Ovary (tissue), 10 donors: Measurements from ENCODE around the gene LIX1. TPM values are rescaled to one million over a fixed set of nuclear protein-coding genes. Genes with fewer than 3 reads are reported as not detected.
"Not testable (repeated sequence)": the region's sequence is repeated elsewhere in the genome, so short reads cannot be mapped to it uniquely, and the experiment has no call there.

Experiments
- DNase-seq, 5 donors: peaks; one replicate each; pipeline ENCODE4 v3.0.0-alpha.2; 2019 to 2020
- H3K27ac ChIP-seq, 2 donors: fragments of 200-600 bp; one replicate each; pipeline versions ENCODE4 v1.5.1 to v1.8.0; 2019 to 2022
- H3K27me3 ChIP-seq: fragments of 200-600 bp; one replicate; pipeline ENCODE4 v1.8.0; 2022
- H3K36me3 ChIP-seq: fragments of 200-600 bp; sonication (generic); one replicate; pipeline ENCODE4 v1.5.1; 2019
- H3K4me1 ChIP-seq: one replicate; pipeline ENCODE4 v1.8.1; 2013; ENCODE audit warnings: mild to moderate bottlenecking, moderate library complexity; ENCODE audit not compliant: insufficient read depth
- H3K4me3 ChIP-seq: fragments of 200-600 bp; sonication (generic); one replicate; pipeline ENCODE4 v1.5.1; 2017
- H3K9me3 ChIP-seq, 2 donors: fragments of 200-600 bp in 1 of 2; sonication (generic) in 1 of 2; one replicate each; pipeline versions ENCODE4 v1.5.1 to v1.8.1; 2013 to 2019; ENCODE audit warnings: mild to moderate bottlenecking in 1 of 2, moderate library complexity in 1 of 2
- EP300 ChIP-seq: sonication (generic); formaldehyde crosslinking; IDR thresholded peaks from one replicate; pipeline ENCODE4 v1.6.1; 2017; ENCODE audit warnings: antibody characterized with exemption
- POLR2A ChIP-seq: fragments of 450-650 bp; IDR thresholded peaks from one replicate; pipeline ENCODE4 v1.6.1; 2017; ENCODE audit warnings: antibody characterized with exemption, mild to moderate bottlenecking, moderate library complexity
- WGBS, 3 donors: extraction: QIAGEN DNeasy Blood & Tissue Kit in 1 of 3; methylation state at CpG; one replicate each; pipeline versions ENCODE4 v1.1.5 to v1.1.7; 2013 to 2017; 5-methylcytosine and 5-hydroxymethylcytosine counted together
- intact Hi-C, 4 donors: fragments of 100-400 bp; cut with DNase I; formaldehyde crosslinking; loops; one replicate each; pipeline versions ENCODE4 v1.11.0 to v1.15.1; 2022 to 2023
- long read RNA-seq, 3 donors: library from polyadenylated mRNA in 2 of 3; unstranded in 2 of 3; transcript quantifications; one replicate each; pipeline ENCODE4 v2.0.0 and lab custom pipeline, GENCODE V29; 2021 to 2026
- polyA plus RNA-seq, 2 donors: library from polyadenylated mRNA; stranded (reverse); fragments of 200-250 nt in 1 of 2; fragments of 350-450 nt in 1 of 2; fragmentation: Illumina TruSeq in 1 of 2; extraction: RNeasy Lipid Tissue Mini Kit (QIAGEN cat#74804) in 1 of 2; gene quantifications; one replicate each; pipeline ENCODE4 v1.2.3, GENCODE V29; 2013 to 2014
- total RNA-seq, 7 donors: library from RNA; depleted of rRNA in 2 of 7; stranded (reverse); fragments of >200 nt in 2 of 7; fragmentation: NEBNext Ultra II Directional in 3 of 7; extraction: Animal tissue kit (Norgen Biotek cat#: 25700) in 3 of 7; gene quantifications; one replicate each; pipeline versions ENCODE4 v1.1.0 to v1.2.4, GENCODE V29; 2016 to 2023
- TF ChIP-seq, protein P1 (sequence below), 3 donors: fragments of 450-650 bp in 2 of 3; fragments of 200-600 bp in 1 of 3; IDR thresholded peaks; one replicate each; pipeline versions ENCODE4 v1.5.1 to v1.8.0; 2016 to 2022; ENCODE audit warnings: antibody characterized with exemption in 3 of 3, mild to moderate bottlenecking in 1 of 3
- donor health status: DM: no; HTN: no; CAD: no; lungs with moderate emphysema.
- donor health status: DM: no; HTN: no; CAD: no.
- donor health status: Bipolar disorder and iron deficiency.
- donor health status: DM: yes; HTN: yes; CAD: no.
- donor health status: DM: no; HTN: no; CAD: no.
- donor health status: DM: yes; HTN: yes; CAD: no.

The LIX1 gene
- total RNA-seq (under 1 TPM in 2 of 7 donors, not detected in 5; 0.12 to 0.20 TPM), polyA plus RNA-seq (not detected)
- long read RNA-seq, donor 1 = 0 reads
- long read RNA-seq, donor 2, full-length matches to known transcripts = 1 of 1 reads
- long read RNA-seq, donor 2, partial matches to known transcripts = 0 of 1 reads
- long read RNA-seq, donor 2, other reads (novel, unspliced or antisense) = 0 of 1 reads
- long read RNA-seq, donor 3 = 0 reads

- intact Hi-C loops = no loop called here
- TF ChIP-seq, protein P1, sequence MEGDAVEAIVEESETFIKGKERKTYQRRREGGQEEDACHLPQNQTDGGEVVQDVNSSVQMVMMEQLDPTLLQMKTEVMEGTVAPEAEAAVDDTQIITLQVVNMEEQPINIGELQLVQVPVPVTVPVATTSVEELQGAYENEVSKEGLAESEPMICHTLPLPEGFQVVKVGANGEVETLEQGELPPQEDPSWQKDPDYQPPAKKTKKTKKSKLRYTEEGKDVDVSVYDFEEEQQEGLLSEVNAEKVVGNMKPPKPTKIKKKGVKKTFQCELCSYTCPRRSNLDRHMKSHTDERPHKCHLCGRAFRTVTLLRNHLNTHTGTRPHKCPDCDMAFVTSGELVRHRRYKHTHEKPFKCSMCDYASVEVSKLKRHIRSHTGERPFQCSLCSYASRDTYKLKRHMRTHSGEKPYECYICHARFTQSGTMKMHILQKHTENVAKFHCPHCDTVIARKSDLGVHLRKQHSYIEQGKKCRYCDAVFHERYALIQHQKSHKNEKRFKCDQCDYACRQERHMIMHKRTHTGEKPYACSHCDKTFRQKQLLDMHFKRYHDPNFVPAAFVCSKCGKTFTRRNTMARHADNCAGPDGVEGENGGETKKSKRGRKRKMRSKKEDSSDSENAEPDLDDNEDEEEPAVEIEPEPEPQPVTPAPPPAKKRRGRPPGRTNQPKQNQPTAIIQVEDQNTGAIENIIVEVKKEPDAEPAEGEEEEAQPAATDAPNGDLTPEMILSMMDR (IDR thresholded peaks at IDR 0.05) = no peak
- TF ChIP-seq EP300 (no peak), POLR2A (no peak)
- no peaks in the 10 kb centered on the region for H3K27me3 ChIP-seq
- no peak within 1 kb of the TSS for H3K27ac ChIP-seq
- no peaks in the 10 kb centered on the region for H3K9me3 ChIP-seq
- no peak for DNase-seq
- H3K4me1 ChIP-seq = no peaks in the 10 kb centered on the region
- H3K4me3 ChIP-seq = no peak within 1 kb of the TSS
- 37 to 41% (median 41%) methylated on average over 6 of the region's 6 CpGs for whole genome bisulfite sequencing, 3 donors
- no peaks in the 10 kb centered on the region for H3K36me3 ChIP-seq
These were observed at the start of gene LIX1 for GRCh38 chr5:97142521-97143254. Gene LIX1, minus strand, starts transcription at chr5:97142611. Its CDS starts 35 bp downstream, at chr5:97142576.

- no peaks in the 10 kb centered on the region for H3K27me3 ChIP-seq
- H3K4me3 ChIP-seq = no peak overlapping the region
- no peaks in the 10 kb centered on the region for H3K9me3 ChIP-seq
- intact Hi-C loops = no loop called here
- H3K36me3 ChIP-seq = no peaks in the 10 kb centered on the region
- H3K27ac ChIP-seq = no peak overlapping the region
- TF ChIP-seq, protein P1 (IDR thresholded peaks at IDR 0.05) = no peak
- TF ChIP-seq EP300 (no peak), POLR2A (no peak)
- DNase-seq = no peak
- 76 to 85% (median 82%) methylated on average over 2 of the region's 2 CpGs for WGBS, 3 donors
- no peaks in the 10 kb centered on the region for H3K4me1 ChIP-seq
These were observed 49.5 kb upstream of the LIX1 start for GRCh38 chr5:97191893-97192292.

DNA sequence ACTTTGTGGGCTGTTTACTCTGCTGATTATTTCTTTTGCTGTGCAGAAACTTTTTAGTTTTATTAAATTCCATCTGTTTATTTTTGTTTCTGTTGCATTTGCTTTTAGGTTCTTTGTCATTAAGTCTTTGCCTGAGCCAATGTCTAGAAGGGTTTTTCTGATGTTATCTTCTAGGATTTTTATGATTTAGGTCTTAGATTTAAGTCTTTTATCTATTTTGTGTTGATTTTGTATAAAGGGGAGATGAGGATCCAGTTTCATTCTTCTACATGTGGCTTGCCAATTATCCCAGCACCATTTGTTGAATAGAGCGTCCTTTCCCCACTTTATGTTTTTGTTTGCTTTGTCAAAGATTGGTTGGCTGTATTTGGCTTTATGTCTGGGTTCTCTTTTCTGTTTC, 47.1 kb upstream of the LIX1 start:
- H3K27me3 ChIP-seq, H3K27ac ChIP-seq, DNase-seq, H3K36me3 ChIP-seq, H3K4me3 ChIP-seq, H3K4me1 ChIP-seq, intact Hi-C loops, H3K9me3 ChIP-seq: not testable (repeated sequence)
- WGBS, 3 donors = 93 to 96% (median 96%) methylated on average over 1 of the region's 1 CpG

GRCh38 chr5:97183930-97184213, 41.5 kb upstream of the LIX1 start:
- no peaks in the 10 kb centered on the region for H3K27me3 ChIP-seq
- H3K27ac ChIP-seq = peak overlapping the region; percentile 43 to 81
- TF ChIP-seq, protein P1 (IDR thresholded peaks at IDR 0.05) = no peak
- no peak for TF ChIP-seq EP300
- TF ChIP-seq POLR2A = no peak
- WGBS, 3 donors = 33 to 41% (median 37%) methylated on average over 6 of the region's 6 CpGs
- no peaks in the 10 kb centered on the region for H3K36me3 ChIP-seq
- peak overlapping the region; percentile 70 for H3K4me3 ChIP-seq
- H3K9me3 ChIP-seq = no peaks in the 10 kb centered on the region
- intact Hi-C loops = no loop called here
- peaks cover 7% of the 10 kb centered on the region for H3K4me1 ChIP-seq
- DNase-seq = peak in 1 of 5 donors; percentile 36
